ENCODE results near the gene IFIH1.

- peak; percentile 50 for TF ChIP-seq CTCF (IDR thresholded peaks at IDR 0.05)
- TF ChIP-seq ZFX (IDR thresholded peaks at IDR 0.05; ENCODE audit: borderline replicate concordance): no peak
These were observed 15.5 kb upstream of the IFIH1 start for GRCh38 chr2:162333968-162334367.
